GM12891 (cell line): ENCODE results near the gene TMEM214.

ENCODE experiments used
- PAX5 ChIP-seq: IDR thresholded peaks from 2 replicates; pipeline ENCODE4 v1.6.1; 2011; ENCODE audit warnings: low read length, moderate library complexity, mild to moderate bottlenecking; ENCODE audit not compliant: insufficient read depth, severe bottlenecking
- POLR2A ChIP-seq: IDR thresholded peaks from 2 replicates; pipeline ENCODE4 v1.6.1; 2011; ENCODE audit warnings: low read depth, low read length, control low read depth
- POLR2AphosphoS5 ChIP-seq: IDR thresholded peaks from 2 replicates; pipeline ENCODE4 v1.6.1; 2011; ENCODE audit warnings: low read depth, low read length, control low read depth
- SPI1 ChIP-seq: IDR thresholded peaks from 2 replicates; pipeline ENCODE4 v1.6.1; 2011; ENCODE audit warnings: low read depth, low read length, control low read depth
- TAF1 ChIP-seq: IDR thresholded peaks from 2 replicates; pipeline ENCODE4 v1.6.1; 2011; ENCODE audit warnings: low read depth, low read length, control low read depth

GRCh38 chr2:26986576-26986975 is 46.2 kb upstream of the TMEM214 start:
- TF ChIP-seq POLR2A = no peak
- no peak for TF ChIP-seq POLR2AphosphoS5
- no peak for TF ChIP-seq TAF1
- no peak for TF ChIP-seq SPI1
- no peak for TF ChIP-seq PAX5
